Endometrium (tissue), 2 donors: ENCODE data around the gene GNPTAB.
A peak's percentile ranks its signal among the peaks of the same experiment; 100 is the strongest.

ENCODE experiments used
- FAIRE-seq: peaks from 2 replicates; lab custom pipeline; 2012; peaks lifted over from hg19 to GRCh38; lab: Jason Lieb, UNC
- donor health status: control.
- donor health status: control.

The GNPTAB gene

GRCh38 chr12:101804409-101804808 lies 26.4 kb downstream of the GNPTAB start:
- FAIRE-seq = no peak

DNA sequence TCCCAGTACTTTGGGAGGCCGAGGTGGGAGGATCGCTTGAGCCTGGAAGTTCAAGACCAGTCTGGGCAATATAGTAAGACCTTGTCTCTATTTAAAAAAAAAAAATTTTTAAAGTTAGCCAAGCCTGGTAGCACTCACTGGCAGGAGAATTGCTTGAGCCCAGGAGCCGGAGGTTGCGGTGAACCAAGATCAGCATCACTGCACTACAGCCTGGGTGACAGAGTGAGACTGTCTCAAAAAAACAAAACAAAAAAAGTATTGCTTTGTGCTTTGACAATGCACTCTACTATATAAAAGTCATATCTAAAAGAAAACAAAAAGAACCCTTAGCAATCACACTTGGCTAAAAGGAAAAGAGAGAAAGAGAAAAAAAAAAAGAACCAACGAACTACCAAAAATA lies 26.8 kb downstream of the GNPTAB start:
- no peak for FAIRE-seq

DNA sequence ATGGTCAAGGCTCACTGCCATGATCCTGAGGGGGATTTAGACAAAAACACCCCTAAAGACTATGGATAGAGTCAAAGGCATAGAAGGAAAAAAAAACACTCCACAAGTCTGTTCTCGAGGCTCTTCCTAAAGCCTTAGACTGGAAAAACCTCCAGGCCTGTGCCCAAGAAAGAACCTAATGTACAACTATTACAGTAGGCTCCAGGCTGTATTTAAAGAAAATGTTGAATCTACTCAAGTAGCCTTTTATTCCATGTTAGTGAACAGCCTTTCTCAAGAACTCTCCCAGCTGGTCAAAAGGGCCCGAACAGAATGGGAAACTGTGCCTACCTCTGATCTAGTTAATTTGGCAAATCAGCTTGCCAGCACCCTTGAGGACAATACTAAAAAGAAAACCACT lies 28.3 kb downstream of the GNPTAB start:
- no peak for FAIRE-seq

- no peak for FAIRE-seq
Measured at GRCh38 chr12:101799774-101800173, 31.0 kb downstream of the GNPTAB start.

- no peak for FAIRE-seq
Measured at GRCh38 chr12:101795786-101796185, 35.0 kb downstream of the GNPTAB start.

DNA sequence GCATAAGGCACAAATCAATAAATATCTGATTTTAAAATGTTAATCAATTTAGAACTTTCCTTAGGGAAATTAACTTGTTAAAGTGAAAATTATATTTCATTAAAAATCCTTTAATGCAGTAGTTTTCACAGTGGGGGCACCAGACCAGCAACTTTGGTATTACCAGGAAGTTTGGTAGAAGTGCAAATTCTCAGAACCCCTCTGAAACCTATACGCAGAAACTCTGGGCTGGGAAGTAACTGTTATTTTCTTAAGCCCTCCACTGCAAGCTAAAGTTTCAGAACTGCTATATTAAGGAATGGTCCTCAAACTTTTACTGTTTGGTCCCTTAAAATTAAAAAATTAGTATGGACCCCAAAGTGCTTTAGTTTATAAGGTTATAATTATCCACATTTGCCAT lies 35.7 kb downstream of the GNPTAB start:
- FAIRE-seq = no peak

GRCh38 chr12:101794574-101794973 lies 36.2 kb downstream of the GNPTAB start:
- FAIRE-seq = no peak

DNA sequence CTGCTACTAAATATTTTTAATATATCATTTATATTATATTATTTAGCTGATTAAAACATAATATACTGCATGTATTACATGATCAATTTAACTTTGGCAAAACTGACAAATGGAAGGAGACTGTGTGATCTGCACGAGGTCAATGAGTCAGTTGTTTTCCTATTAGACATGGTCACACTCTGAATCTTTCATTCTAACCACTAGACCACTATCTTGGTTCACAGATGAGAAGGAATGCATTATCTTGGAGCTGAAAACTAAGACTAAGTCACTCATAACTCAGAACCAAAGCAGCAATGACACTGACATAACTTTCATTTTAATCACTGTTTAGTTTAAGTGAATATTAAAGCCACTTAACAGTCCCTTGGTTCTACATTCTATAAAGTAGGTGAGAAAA lies 37.4 kb downstream of the GNPTAB start:
- no peak for FAIRE-seq

- FAIRE-seq = no peak
Measured at GRCh38 chr12:101792046-101792931, 38.5 kb downstream of the GNPTAB start.

DNA sequence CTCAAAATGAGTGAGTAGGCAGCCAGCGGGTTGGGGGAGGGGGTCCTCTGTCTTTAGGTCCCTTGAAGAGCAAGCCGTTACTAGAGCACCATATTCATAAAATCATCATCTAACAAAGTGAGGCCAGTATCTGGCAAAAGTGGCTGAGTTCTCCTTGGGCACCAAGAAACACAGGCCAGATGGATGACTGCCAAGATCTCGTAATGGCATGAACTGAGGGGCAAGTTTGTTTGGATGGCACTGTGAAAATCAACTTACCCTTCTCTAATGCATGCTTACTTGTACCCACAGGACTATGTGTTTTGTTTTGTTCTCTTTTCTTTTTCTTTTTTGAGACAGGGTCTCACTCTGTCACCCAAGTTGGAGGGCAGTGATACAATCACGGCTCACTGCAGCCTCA lies 41.6 kb downstream of the GNPTAB start:
- FAIRE-seq = no peak

DNA sequence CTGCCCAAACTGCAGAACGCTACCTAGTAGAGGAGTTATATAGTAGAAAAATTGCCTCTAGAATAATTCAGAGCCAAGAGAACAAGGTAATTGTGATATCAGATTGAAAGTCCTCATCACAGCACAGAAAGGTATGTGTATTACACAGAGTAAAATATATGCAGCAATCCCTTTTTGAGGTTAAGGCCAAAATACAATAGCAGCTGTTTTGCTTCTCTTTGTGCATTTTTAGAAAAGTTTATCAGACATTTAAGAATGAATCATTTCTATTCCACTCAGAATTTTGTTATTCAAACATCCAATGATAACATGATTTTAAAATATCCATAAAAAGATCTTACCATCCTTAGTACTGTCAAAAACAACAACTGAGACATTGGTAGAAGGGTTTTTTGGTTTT lies 45.1 kb downstream of the GNPTAB start:
- FAIRE-seq = no peak

GRCh38 chr12:101784376-101784775 lies 46.4 kb downstream of the GNPTAB start:
- FAIRE-seq = no peak

GRCh38 chr12:101783838-101784237 lies 46.9 kb downstream of the GNPTAB start:
- FAIRE-seq = no peak

- FAIRE-seq = no peak
Measured at GRCh38 chr12:101783150-101783549, 47.6 kb downstream of the GNPTAB start.

DNA sequence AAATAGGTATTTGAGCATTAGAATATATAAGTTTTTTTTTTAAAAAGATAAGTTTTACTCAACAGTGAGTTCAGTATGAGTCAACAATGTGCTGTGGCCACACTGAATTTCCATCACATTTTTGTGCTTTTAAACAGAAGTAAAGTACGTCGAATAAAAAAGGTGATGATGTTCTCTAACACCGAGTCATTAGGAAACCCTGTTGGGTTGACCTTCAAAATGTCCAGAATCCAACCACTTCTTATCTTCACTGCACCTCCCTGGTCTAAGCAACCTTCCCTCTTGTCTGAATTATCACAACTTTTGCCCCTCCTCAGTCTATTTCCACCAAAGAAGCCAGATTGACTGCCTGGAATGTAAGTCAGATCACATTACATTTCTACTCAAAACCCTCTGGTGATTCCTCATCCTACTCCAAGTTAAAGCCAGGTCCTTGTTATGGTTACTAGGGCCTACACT lies 48.5 kb downstream of the GNPTAB start:
- FAIRE-seq = no peak

- FAIRE-seq = no peak
Measured at GRCh38 chr12:101781834-101782233, 48.9 kb downstream of the GNPTAB start.

GRCh38 chr12:101780599-101780998 lies 50.2 kb downstream of the GNPTAB start:
- FAIRE-seq = no peak

DNA sequence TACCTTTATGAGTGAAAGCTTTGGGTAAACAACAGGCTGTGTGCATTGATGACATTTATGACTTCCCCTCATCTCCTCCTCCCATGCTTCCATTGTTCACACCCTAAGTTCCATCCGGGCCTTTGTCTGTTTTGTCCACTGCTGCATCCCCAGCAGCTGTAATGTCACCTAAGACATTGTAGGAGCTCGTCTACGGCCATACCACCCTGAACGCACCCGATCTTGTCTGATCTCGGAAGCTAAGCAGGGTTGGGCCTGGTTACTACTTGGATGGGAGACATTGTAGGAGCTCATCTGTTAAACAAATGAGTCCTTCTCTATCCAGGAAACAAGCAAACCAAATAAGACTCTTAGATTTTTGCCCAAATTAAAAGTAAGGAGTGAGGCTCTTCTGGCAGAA lies 51.1 kb downstream of the GNPTAB start:
- no peak for FAIRE-seq

- FAIRE-seq = no peak
Measured at GRCh38 chr12:101779200-101779599, 51.6 kb downstream of the GNPTAB start.

- FAIRE-seq = no peak
Measured at GRCh38 chr12:101777978-101778377, 52.8 kb downstream of the GNPTAB start.

DNA sequence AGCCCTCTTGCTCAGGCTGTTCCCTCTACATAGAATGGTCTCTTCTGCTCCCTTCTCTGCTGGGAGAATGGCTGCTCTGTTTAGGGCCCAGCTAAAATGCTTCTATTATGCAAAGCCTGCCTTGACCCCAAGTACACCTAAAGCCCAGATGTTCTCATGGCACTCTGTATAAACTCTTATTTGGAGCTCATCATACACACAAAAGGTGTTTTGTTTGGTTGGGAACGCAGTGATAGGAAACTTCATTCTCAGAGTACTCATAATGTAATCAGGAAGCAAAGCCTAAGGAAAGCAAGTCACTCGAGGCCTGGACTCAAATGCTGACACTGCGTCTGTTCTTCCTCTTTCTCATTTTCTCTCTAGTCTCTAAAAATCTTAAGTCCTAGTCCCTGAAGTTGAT lies 53.3 kb downstream of the GNPTAB start:
- FAIRE-seq = no peak

GRCh38 chr12:101775816-101776215 lies 54.9 kb downstream of the GNPTAB start:
- no peak for FAIRE-seq

GRCh38 chr12:101773650-101774162 lies 57.1 kb downstream of the GNPTAB start:
- FAIRE-seq = peak; percentile 85
